ENCODE measurements around the gene DNAH14. TPM values are rescaled to one million over a fixed set of nuclear protein-coding genes. Genes with fewer than 3 reads are reported as not detected.
"Not testable (repeated sequence)": the region's sequence is repeated elsewhere in the genome, so short reads cannot be mapped to it uniquely, and the experiment has no call there.

Gene DNAH14
- 19.9 and 32.7 TPM in 2 replicates for total RNA-seq (2012; rRNA removed)

DNA sequence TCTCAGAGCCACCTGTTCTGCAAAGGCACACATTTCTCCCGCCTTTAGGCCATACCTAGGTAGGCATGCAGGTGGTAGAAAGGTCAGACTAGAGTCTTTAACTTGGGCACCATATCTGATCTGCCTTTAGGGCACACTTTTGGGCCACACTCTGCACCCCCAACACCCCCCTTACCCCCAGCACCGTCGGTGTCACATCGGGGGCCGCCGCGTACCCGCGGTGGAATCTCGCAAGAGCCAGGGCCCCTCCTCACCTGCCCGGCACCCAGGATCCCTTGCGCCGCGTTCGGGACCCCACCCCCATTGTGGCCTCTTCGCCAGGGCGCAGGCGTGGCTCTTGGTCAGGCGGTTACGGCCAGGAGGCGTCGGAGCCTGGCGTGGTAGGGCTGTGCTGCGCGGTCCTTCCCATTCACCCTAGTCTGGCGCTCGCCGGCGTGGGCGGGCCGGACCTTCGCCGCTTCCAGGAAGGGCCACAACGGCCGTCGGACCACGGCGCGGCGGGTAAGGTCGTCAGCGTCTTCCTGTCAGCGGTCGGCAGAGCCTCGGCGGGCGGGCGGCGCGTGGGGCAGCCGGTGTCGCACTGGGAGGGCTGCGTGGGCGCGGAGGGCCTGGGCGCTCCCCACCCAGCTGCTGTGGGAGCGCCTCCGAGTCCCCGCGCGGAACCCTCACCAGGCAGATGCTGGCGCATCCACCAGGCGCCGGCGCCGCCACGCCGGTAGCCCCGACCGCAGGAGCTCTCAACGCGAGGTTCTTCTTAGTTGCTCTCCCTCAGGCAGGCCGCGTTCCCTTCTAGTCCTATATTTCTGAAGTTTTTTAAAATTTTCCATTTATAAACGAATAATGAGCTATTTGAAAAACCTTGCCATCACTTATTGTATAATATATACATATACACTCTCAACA is at the start of gene DNAH14:
Gene DNAH14, plus strand, starts transcription at position 341 of the 903 bp plus-strand sequence. CDS start 23,028 bp downstream, outside the sequence.
- peaks cover 4% of the 10 kb centered on the region for H3K4me1 ChIP-seq (ENCODE audit: control insufficient read depth, insufficient read depth, low read length)
- H3K9me3 ChIP-seq (replicated peaks; ENCODE audit: low read length): peaks cover 7% of the 10 kb centered on the region
- H3K4me3 ChIP-seq (ENCODE audit: low read length): peak within 1 kb of the TSS; percentile 76
- H3K36me3 ChIP-seq (ENCODE audit: insufficient read depth, low read length): no peaks in the 10 kb centered on the region
- H3K9ac ChIP-seq (ENCODE audit: low read depth, low read length): peak within 1 kb of the TSS; percentile 75
- H3K4me2 ChIP-seq (ENCODE audit: low read length): peak within 1 kb of the TSS; percentile 89
- H3K27me3 ChIP-seq (ENCODE audit: control insufficient read depth, insufficient read depth, low read length): no peaks in the 10 kb centered on the region

DNA sequence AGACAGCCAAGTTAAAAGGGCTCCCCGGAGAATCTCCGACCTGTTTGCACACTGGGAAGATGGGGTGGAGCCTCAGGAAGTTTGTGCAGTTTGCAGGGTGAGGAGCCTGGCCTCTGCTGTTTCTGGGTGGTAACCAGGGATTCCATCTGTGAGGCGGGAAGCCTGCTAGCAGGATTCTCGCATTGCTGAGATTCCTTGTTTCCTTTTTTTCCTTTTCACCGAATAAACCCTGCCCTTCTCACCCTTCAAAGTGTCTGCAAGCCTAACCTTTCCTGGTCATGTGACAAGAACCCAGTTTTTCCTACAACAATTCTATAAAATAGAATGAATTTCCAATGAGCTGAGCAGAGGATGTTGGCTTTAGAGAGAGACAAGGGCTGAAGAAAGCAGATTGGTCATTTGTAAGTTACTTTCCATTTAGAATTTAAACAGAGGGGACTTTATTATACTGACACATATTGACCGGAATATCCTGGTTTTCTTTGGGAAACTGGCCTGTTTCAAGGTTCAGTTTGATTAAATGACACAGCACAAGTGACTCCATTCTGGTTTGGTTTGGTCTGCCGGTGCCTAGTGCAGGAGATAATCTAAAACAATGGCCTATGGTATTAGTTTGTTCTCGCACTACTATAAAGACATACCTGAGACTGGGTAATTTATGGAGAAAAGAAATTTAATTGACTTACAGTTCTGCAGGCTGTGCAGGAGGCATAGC is 48.7 kb upstream of the DNAH14 start:
- Histone ChIP-seq H3K27me3 (ENCODE audit: control insufficient read depth, insufficient read depth, low read length) (no peaks in the 10 kb centered on the region), H3K9me3 (replicated peaks; ENCODE audit: low read length) (no peaks in the 10 kb centered on the region), H3K36me3 (ENCODE audit: insufficient read depth, low read length) (no peaks in the 10 kb centered on the region), H3K4me1 (ENCODE audit: control insufficient read depth, insufficient read depth, low read length) (peaks cover 6% of the 10 kb centered on the region), H3K9ac (ENCODE audit: low read depth, low read length) (no peak overlapping the region), H3K4me3 (ENCODE audit: low read length) (no peak overlapping the region), H3K4me2 (ENCODE audit: low read length) (no peak overlapping the region)

DNA sequence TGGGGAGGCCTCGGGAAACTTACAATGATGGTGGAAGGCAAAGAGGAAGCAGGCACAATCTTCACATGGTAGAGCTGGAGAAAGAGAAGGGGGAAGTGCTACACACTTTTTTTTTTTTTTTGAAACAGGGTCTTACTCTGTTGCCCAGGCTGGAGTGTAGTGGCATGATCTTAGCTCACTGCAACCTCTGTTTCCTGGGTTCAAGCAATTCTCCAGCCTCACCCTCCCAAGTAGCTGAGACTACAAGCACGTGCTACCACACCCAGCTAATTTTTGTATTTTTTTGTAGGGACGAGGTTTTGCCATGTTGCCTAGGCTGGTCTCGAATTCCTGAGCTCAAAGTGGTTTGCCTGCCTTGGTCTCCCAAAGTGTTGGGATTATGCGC is 48.2 kb upstream of the DNAH14 start:
- H3K4me2 ChIP-seq (ENCODE audit: low read length); H3K9ac ChIP-seq (ENCODE audit: low read depth, low read length); H3K9me3 ChIP-seq (replicated peaks; ENCODE audit: low read length); H3K4me1 ChIP-seq (ENCODE audit: control insufficient read depth, insufficient read depth, low read length); H3K4me3 ChIP-seq (ENCODE audit: low read length); H3K27me3 ChIP-seq (ENCODE audit: control insufficient read depth, insufficient read depth, low read length); H3K36me3 ChIP-seq (ENCODE audit: insufficient read depth, low read length): not testable (repeated sequence)

DNA sequence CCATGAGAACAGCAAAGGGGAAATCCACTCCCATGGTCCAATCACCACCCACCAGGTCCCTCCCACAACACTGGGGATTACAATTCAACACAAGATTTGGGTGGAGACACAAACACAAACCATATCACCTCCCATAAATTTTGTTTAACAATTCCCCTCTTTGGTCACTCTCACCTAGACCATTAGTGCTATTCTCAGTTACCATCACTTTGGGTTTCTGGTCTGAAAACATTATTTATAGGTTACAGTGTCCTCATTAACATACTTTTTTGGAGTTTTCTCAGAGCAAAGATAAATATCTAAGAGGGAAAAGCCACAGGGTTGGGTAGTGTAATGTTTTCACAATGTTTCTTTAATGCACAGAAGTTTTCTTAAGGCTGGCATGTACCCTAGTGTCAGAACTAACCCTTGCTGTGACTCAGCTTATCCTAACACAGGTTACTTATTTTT is 47.7 kb upstream of the DNAH14 start:
- Histone ChIP-seq H3K9ac (ENCODE audit: low read depth, low read length) (no peak overlapping the region), H3K9me3 (replicated peaks; ENCODE audit: low read length) (no peaks in the 10 kb centered on the region), H3K4me1 (ENCODE audit: control insufficient read depth, insufficient read depth, low read length) (peaks cover 6% of the 10 kb centered on the region), H3K27me3 (ENCODE audit: control insufficient read depth, insufficient read depth, low read length) (no peaks in the 10 kb centered on the region), H3K4me2 (ENCODE audit: low read length) (no peak overlapping the region), H3K36me3 (ENCODE audit: insufficient read depth, low read length) (no peaks in the 10 kb centered on the region), H3K4me3 (ENCODE audit: low read length) (no peak overlapping the region)

DNA sequence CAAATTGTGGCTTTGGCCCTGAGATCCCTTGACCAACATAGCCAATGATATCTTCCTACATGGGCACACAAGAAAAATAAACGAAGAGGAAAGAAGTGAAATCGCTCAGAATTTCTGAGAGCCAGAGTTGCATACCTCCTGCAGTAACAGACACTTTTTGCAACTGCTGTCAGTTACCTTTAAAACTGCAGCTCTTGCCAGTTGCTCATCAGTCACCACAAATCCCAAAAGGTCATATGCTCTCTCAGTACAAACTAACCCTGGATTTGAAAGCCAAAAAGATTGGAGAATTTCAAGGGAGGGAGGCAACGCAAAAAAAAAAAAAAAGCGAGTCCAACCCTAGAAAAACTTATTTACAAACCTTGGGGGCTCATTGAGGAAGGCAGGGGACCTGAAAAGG is 47.2 kb upstream of the DNAH14 start:
- Histone ChIP-seq H3K27me3 (ENCODE audit: control insufficient read depth, insufficient read depth, low read length) (no peaks in the 10 kb centered on the region), H3K4me1 (ENCODE audit: control insufficient read depth, insufficient read depth, low read length) (peaks cover 6% of the 10 kb centered on the region), H3K4me3 (ENCODE audit: low read length) (no peak overlapping the region), H3K9ac (ENCODE audit: low read depth, low read length) (no peak overlapping the region), H3K36me3 (ENCODE audit: insufficient read depth, low read length) (no peaks in the 10 kb centered on the region), H3K4me2 (ENCODE audit: low read length) (no peak overlapping the region), H3K9me3 (replicated peaks; ENCODE audit: low read length) (no peaks in the 10 kb centered on the region)

DNA sequence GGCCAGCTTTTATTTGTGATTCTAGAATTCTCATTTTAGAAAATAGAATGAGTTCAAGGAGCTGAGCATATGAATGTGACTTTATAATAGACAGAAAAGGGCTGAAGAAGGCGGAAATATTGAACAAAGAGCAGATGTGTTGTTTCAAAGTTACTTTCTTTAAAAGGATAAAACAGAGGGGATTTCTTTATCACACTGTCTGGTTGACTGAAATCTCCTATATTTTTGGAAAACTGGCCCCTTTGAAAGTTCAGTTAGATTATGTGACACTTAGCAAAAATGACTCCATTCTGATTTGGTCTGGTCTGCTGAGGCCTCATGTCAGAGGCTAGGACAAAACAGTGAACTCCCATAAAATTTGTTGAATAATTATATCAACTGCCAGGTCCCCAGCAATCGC is 46.4 kb upstream of the DNAH14 start:
- Histone ChIP-seq H3K9me3 (replicated peaks; ENCODE audit: low read length) (no peaks in the 10 kb centered on the region), H3K27me3 (ENCODE audit: control insufficient read depth, insufficient read depth, low read length) (no peaks in the 10 kb centered on the region), H3K4me1 (ENCODE audit: control insufficient read depth, insufficient read depth, low read length) (peaks cover 6% of the 10 kb centered on the region), H3K9ac (ENCODE audit: low read depth, low read length) (no peak overlapping the region), H3K36me3 (ENCODE audit: insufficient read depth, low read length) (no peaks in the 10 kb centered on the region), H3K4me2 (ENCODE audit: low read length) (no peak overlapping the region), H3K4me3 (ENCODE audit: low read length) (no peak overlapping the region)

DNA sequence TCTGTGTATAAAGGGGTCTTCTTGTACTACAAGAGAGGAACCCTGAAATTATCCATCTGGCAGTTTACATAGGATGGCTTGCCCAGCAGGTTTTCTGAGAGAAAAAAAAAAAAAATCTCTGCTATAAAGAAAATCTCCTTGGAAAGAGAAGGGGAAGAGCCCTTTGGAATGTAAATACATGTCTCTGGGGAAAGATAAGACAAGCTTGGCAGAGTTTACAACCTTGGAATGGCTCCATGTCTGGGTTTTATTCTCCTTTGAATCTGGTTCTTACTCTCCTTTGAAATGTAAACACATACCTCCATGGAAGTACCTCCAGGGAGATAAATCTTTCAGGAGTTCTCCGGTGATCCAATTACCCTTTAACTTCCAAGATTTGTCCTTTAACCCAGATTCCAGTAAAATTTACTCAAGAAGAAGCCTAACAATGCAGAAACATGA is 45.1 kb upstream of the DNAH14 start:
- no peaks in the 10 kb centered on the region for H3K36me3 ChIP-seq (ENCODE audit: insufficient read depth, low read length)
- H3K27me3 ChIP-seq (ENCODE audit: control insufficient read depth, insufficient read depth, low read length): no peaks in the 10 kb centered on the region
- H3K9ac ChIP-seq (ENCODE audit: low read depth, low read length): no peak overlapping the region
- H3K4me3 ChIP-seq (ENCODE audit: low read length): no peak overlapping the region
- peaks cover 6% of the 10 kb centered on the region for H3K4me1 ChIP-seq (ENCODE audit: control insufficient read depth, insufficient read depth, low read length)
- no peaks in the 10 kb centered on the region for H3K9me3 ChIP-seq (replicated peaks; ENCODE audit: low read length)
- no peak overlapping the region for H3K4me2 ChIP-seq (ENCODE audit: low read length)

DNA sequence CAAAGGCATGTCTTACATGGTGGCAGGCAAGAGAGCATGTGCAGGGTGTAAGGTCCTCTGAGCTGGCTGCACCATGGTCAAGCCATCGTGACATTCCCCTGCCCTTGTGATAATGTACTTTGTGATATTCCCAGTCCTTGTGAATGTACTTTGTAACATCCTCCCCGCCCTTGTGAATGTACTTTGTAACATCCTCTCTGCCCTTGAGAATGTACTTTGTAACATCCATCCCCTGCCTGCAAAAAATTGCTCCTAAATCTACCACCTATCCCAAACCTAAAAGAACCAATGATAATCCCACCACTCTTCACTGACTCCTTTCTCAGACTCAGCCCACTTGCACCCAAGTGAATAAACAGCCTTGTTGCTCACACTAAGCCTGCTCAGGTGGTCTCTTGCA is 44.1 kb upstream of the DNAH14 start:
- H3K36me3 ChIP-seq (ENCODE audit: insufficient read depth, low read length); H3K9ac ChIP-seq (ENCODE audit: low read depth, low read length); H3K27me3 ChIP-seq (ENCODE audit: control insufficient read depth, insufficient read depth, low read length); H3K4me3 ChIP-seq (ENCODE audit: low read length); H3K4me1 ChIP-seq (ENCODE audit: control insufficient read depth, insufficient read depth, low read length); H3K9me3 ChIP-seq (replicated peaks; ENCODE audit: low read length); H3K4me2 ChIP-seq (ENCODE audit: low read length): not testable (repeated sequence)

DNA sequence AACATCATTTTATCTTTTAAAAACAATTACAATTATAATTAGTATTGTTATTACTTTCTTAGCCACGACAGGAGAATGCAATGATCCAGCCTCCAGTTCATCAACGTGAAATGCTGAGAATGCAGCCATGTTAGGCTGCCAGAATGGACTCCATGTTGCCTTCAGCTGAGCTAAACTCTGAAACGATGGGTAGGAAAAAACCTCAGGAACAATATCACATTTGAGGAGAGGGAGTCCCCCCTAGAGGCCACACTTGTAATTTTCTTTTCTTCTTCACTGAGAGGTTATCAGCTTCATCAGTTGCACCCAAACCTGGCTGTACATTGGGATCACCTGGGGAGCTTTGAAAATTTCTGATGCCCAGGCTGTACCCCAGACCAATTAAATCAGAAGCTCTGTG is 34.6 kb upstream of the DNAH14 start:
- no peaks in the 10 kb centered on the region for H3K9me3 ChIP-seq (replicated peaks; ENCODE audit: low read length)
- no peak overlapping the region for H3K4me3 ChIP-seq (ENCODE audit: low read length)
- no peaks in the 10 kb centered on the region for H3K36me3 ChIP-seq (ENCODE audit: insufficient read depth, low read length)
- no peaks in the 10 kb centered on the region for H3K4me1 ChIP-seq (ENCODE audit: control insufficient read depth, insufficient read depth, low read length)
- H3K4me2 ChIP-seq (ENCODE audit: low read length): no peak overlapping the region
- H3K9ac ChIP-seq (ENCODE audit: low read depth, low read length): no peak overlapping the region
- no peaks in the 10 kb centered on the region for H3K27me3 ChIP-seq (ENCODE audit: control insufficient read depth, insufficient read depth, low read length)

DNA sequence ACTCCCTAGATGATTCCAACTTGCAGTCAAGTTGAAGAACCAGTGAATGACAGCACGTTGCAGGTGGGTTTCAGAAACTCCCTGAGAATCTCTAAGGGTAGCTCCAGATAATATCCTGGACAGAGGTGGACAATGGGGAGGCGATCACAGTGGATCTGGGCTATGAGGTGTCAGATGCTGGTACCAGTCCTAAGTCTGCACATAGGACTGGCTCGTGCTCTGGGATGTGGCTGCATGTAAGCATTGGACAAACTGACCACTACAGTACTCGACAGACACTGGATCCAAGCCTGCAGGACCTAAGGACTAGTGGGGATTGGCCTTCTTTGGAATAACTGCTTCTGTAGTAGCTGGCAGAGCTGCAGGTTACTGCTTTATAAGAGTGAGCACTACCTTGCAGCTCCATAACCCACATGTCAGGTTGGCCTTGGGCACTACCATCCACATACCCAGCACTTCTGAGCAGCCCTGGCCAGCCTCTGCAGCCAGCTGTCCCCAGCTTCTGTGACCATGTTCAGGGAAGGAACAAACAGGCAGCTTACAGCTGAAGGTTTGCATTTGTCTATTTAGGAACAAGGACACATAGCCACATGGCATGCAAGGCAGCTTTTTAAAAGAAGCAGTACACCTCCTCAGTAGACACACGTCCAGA is 33.2 kb upstream of the DNAH14 start:
- Histone ChIP-seq H3K4me2 (ENCODE audit: low read length) (no peak overlapping the region), H3K9me3 (replicated peaks; ENCODE audit: low read length) (no peaks in the 10 kb centered on the region), H3K36me3 (ENCODE audit: insufficient read depth, low read length) (no peaks in the 10 kb centered on the region)

DNA sequence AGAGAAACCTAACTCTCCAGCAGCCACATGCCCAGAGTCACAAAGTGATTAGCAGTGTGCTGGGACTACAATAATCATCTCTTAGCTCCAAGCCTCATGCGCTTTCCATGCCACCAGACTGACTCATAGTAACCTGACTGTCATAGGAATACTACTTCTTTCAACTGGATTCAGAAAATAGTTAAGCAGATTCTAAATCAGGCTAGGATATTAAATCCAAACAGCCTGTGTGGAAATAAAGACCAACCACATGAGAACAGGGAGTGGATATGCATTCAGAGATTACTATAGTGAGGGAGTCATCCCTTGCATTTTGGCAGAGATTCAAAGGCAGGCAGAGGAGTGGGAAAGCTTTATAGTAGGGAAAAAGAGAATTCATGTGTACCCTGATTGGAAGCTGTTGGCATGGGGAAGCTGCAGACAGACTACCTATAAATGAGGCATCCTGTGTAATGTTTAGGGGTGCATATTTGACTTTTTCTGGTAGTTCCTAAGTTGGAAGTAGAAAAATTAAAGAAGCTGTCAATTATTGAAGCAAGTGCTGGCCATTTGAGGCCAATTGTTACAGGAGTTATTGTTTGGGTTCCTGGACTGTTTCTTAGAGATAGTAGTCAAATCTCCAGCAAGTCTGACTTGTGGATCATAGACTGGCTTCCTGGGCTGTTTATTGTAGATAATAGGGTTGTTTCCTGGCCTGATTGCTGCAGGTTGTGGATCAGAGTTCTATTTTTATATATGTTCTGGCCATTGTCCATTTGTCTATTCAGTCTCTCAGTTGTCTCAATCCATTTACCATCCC is 31.7 kb upstream of the DNAH14 start:
- Histone ChIP-seq H3K4me2 (ENCODE audit: low read length) (no peak overlapping the region), H3K9me3 (replicated peaks; ENCODE audit: low read length) (no peaks in the 10 kb centered on the region), H3K4me1 (ENCODE audit: control insufficient read depth, insufficient read depth, low read length) (no peaks in the 10 kb centered on the region), H3K4me3 (ENCODE audit: low read length) (no peak overlapping the region), H3K36me3 (ENCODE audit: insufficient read depth, low read length) (no peaks in the 10 kb centered on the region), H3K9ac (ENCODE audit: low read depth, low read length) (no peak overlapping the region), H3K27me3 (ENCODE audit: control insufficient read depth, insufficient read depth, low read length) (peaks cover 17% of the 10 kb centered on the region)

More for the DNA sequence above, 33.2 kb upstream of the DNAH14 start:
- Histone ChIP-seq H3K9ac (ENCODE audit: low read depth, low read length) (no peak overlapping the region), H3K27me3 (ENCODE audit: control insufficient read depth, insufficient read depth, low read length) (peaks cover 7% of the 10 kb centered on the region), H3K4me1 (ENCODE audit: control insufficient read depth, insufficient read depth, low read length) (no peaks in the 10 kb centered on the region), H3K4me3 (ENCODE audit: low read length) (no peak overlapping the region)
